Measurements from ENCODE around the gene AK1. TPM values are rescaled to one million over a fixed set of nuclear protein-coding genes. Genes with fewer than 3 reads are reported as not detected.

AK1 gene
- total and polyA plus RNA-seq, 2 experiments from 2014 or later: 175 to 413 TPM

- no peaks in the 10 kb centered on the region for H3K27me3 ChIP-seq
- H3K27ac ChIP-seq: peak overlapping the region; percentile 79
- H3K36me3 ChIP-seq: no peaks in the 10 kb centered on the region
- TF ChIP-seq, protein P1, sequence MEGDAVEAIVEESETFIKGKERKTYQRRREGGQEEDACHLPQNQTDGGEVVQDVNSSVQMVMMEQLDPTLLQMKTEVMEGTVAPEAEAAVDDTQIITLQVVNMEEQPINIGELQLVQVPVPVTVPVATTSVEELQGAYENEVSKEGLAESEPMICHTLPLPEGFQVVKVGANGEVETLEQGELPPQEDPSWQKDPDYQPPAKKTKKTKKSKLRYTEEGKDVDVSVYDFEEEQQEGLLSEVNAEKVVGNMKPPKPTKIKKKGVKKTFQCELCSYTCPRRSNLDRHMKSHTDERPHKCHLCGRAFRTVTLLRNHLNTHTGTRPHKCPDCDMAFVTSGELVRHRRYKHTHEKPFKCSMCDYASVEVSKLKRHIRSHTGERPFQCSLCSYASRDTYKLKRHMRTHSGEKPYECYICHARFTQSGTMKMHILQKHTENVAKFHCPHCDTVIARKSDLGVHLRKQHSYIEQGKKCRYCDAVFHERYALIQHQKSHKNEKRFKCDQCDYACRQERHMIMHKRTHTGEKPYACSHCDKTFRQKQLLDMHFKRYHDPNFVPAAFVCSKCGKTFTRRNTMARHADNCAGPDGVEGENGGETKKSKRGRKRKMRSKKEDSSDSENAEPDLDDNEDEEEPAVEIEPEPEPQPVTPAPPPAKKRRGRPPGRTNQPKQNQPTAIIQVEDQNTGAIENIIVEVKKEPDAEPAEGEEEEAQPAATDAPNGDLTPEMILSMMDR (IDR thresholded peaks at IDR 0.05; ENCODE audit: low read depth, low read length): no peak
- DNase-seq (ENCODE audit: low read depth in 1 of 2, low spot score in 1 of 2): peak in 1 of 2 donors; percentile 69
- no peaks in the 10 kb centered on the region for H3K9me3 ChIP-seq (ENCODE audit: low read depth)
- peaks cover 65% of the 10 kb centered on the region for H3K4me1 ChIP-seq (ENCODE audit: low read depth)
- H3K4me3 ChIP-seq: no peak overlapping the region
Observed at GRCh38 chr9:127858041-127858512, 19.4 kb downstream of the AK1 start.

GRCh38 chr9:127857278-127857677, 20.2 kb downstream of the AK1 start:
- H3K4me1 ChIP-seq (ENCODE audit: low read depth): peaks cover 57% of the 10 kb centered on the region
- H3K9me3 ChIP-seq (ENCODE audit: low read depth): no peaks in the 10 kb centered on the region
- TF ChIP-seq, protein P1 (IDR thresholded peaks at IDR 0.05; ENCODE audit: low read depth, low read length): no peak
- DNase-seq (ENCODE audit: low read depth in 1 of 2, low spot score in 1 of 2): no peak
- H3K4me3 ChIP-seq: no peak overlapping the region
- H3K36me3 ChIP-seq: no peaks in the 10 kb centered on the region
- no peaks in the 10 kb centered on the region for H3K27me3 ChIP-seq
- H3K27ac ChIP-seq: no peak overlapping the region

DNA sequence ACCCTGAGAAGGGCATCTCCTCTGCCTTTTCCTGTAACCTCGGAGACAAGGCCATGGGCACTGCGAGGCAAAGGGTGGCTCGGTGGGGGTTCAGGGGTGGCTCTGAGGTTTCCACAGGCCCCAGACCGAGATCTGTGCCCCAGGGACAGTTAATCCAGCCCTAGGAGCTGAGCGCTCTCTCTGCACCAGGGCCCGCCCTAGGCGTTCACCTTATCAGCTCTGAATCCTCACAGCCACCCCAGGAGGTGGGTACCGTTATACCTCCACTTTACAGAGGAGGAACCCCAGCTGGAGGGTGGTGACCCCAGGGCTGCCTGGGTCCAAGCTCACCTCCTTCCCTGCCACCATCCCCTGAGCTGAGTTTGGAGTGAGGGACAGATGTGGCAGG, 20.8 kb downstream of the AK1 start:
- H3K27ac ChIP-seq: no peak overlapping the region
- peaks cover 52% of the 10 kb centered on the region for H3K4me1 ChIP-seq (ENCODE audit: low read depth)
- H3K4me3 ChIP-seq: no peak overlapping the region
- H3K27me3 ChIP-seq: no peaks in the 10 kb centered on the region
- TF ChIP-seq, protein P1 (IDR thresholded peaks at IDR 0.05; ENCODE audit: low read depth, low read length): no peak
- no peak for DNase-seq (ENCODE audit: low read depth in 1 of 2, low spot score in 1 of 2)
- H3K9me3 ChIP-seq (ENCODE audit: low read depth): no peaks in the 10 kb centered on the region
- H3K36me3 ChIP-seq: no peaks in the 10 kb centered on the region

DNA sequence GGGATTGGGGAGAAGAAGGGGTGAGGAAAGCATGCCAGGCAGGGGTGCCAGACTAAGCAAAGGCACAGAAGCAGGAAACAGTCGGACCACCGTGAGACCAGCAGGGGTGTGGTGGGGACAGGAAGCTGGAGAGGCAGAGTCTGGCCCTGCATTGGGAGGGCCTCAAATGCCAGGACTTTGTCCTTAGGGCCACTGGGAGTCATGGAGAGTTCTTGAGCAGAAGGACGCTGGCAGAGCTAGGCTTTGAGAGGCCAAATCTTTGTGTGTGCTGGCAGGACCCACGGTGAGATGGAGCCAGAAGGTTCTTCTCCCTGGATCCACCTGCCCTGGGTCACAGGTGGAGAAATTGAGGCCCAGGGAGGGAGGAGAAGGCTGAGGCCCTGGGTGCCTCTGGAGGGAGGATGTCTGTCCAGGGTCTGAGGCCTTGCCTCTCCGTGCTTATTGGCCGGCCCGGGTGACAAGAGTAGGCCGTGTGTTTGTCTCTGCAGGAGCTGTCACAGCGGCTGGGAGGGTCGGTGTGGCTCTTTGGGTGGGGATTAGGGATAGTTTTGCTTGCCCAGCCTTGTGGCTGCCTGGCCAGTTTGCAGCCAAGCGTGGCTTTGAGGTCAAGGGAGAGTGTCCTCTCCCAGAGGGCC, 21.3 kb downstream of the AK1 start:
- Histone ChIP-seq H3K27ac (no peak overlapping the region), H3K4me3 (no peak overlapping the region), H3K4me1 (ENCODE audit: low read depth) (peaks cover 46% of the 10 kb centered on the region), H3K36me3 (no peaks in the 10 kb centered on the region), H3K9me3 (ENCODE audit: low read depth) (no peaks in the 10 kb centered on the region), H3K27me3 (no peaks in the 10 kb centered on the region)
- no peak for DNase-seq (ENCODE audit: low read depth in 1 of 2, low spot score in 1 of 2)
- TF ChIP-seq, protein P1 (IDR thresholded peaks at IDR 0.05; ENCODE audit: low read depth, low read length): no peak

DNA sequence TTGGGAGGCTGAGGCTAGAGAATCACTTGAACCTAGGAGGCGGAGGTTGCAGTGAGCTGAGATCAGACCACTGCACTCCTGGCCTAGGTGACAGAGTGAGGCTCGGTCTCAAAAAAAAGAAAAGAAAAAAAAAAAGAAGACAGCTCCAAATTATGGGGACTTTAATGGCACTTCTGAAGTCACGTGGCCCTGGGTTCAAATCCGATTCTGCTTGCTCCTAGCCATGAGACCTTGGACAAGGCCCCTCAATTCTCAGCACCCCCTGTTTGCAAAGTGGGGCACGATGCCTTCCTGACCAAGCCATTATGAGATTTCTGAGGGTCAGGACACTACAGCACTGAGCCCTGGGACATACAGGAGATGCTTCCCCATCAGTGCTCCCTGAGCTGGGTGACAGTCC, 22.0 kb downstream of the AK1 start:
- TF ChIP-seq, protein P1 (IDR thresholded peaks at IDR 0.05; ENCODE audit: low read depth, low read length): no peak
- Histone ChIP-seq H3K4me1 (ENCODE audit: low read depth) (peaks cover 40% of the 10 kb centered on the region), H3K4me3 (no peak overlapping the region), H3K27ac (no peak overlapping the region), H3K36me3 (no peaks in the 10 kb centered on the region), H3K27me3 (no peaks in the 10 kb centered on the region), H3K9me3 (ENCODE audit: low read depth) (no peaks in the 10 kb centered on the region)
- DNase-seq (ENCODE audit: low read depth in 1 of 2, low spot score in 1 of 2): no peak

Data from cardiac muscle cell (in vitro differentiated cells and primary cell).